GM18520 (cell line): ENCODE data around the gene GSG1L.

Experiments
- ATAC-seq: cut with Tn5 transposase; IDR thresholded peaks from one replicate; pipeline ENCODE4 v1.9.1; 2021; ENCODE audit not compliant: unreplicated experiment

Gene GSG1L

GRCh38 chr16:27742333-27742732, 321.2 kb downstream of the GSG1L start:
- ATAC-seq = no peak

- ATAC-seq = no peak
Observed at GRCh38 chr16:27740496-27741201, 322.9 kb downstream of the GSG1L start.

GRCh38 chr16:27739606-27740357, 323.7 kb downstream of the GSG1L start:
- ATAC-seq = no peak

- no peak for ATAC-seq
Observed at GRCh38 chr16:27738596-27738995, 324.9 kb downstream of the GSG1L start.
